COLO668 (cell line): ENCODE results near the gene ARL4A.

Experiments used
- DNase-seq: peaks from one replicate; lab custom pipeline; 2025; ENCODE audit not compliant: unreplicated experiment; lab: John Stamatoyannopoulos, UW

ARL4A gene

GRCh38 chr7:12699299-12699698 is 11.9 kb downstream of the ARL4A start:
- DNase-seq: no peak

GRCh38 chr7:12701433-12701832 is 14.0 kb downstream of the ARL4A start:
- DNase-seq: no peak

GRCh38 chr7:12703881-12704280 is 16.4 kb downstream of the ARL4A start:
- no peak for DNase-seq

DNA sequence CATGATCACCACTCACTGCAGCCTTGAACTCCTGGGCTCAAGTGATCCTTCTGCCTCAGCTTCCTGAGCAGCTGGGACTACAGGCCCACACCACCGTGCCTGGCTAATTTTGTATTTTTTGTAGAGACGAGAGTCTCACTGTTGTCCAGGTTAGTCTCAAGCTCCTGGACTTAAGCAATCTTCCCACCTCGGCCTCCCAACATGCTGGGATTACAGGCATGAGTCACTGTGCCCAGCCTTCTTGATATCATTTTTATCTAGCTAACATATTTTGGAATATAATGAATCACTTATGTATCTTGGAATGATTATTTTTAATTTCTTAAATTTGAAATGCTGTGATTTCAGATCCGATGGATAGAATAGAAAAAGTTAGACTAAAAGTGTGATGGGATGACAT is 18.4 kb downstream of the ARL4A start:
- no peak for DNase-seq

- peak; percentile 64 for DNase-seq
Measured at GRCh38 chr7:12706900-12707536, 19.6 kb downstream of the ARL4A start.

DNA sequence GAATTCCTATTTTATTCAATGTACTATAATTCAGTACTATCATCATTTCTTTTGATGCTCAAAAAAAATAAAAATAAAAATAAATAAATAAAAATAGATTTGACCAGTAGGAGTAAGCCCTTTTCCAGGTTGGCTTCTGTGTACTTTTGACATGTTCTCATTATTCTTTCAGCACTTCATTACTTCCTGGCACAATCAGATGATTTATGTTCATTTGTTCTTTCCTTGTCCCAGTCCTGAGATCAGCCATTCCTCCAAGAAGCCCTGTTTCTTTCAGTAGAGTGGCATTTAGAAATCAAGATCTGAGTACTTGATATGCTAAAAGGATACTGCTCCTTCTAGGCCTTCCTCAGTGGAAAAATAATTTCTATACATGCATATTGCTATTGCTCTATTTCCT is 20.9 kb downstream of the ARL4A start:
- no peak for DNase-seq

GRCh38 chr7:12709726-12710502 is 22.5 kb downstream of the ARL4A start:
- DNase-seq: no peak

DNA sequence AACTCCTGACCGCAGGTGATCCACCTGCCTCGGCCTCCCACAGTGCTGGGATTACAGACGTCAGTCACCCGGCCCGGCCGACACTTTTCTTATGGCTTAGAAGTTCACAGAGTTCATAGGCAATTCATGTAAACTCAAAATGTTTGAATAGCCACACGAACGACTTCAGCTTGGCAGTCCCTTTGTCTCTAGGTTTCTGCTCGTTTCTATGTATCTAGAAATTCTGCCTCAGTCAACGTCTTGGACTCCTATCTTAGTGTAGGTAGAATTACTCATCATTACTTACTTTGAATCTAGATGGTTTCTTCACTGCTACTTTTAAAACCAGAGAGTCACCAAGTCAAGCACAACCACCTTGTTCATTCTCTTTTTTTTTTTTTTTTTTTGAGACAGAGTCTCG is 23.7 kb downstream of the ARL4A start:
- DNase-seq: no peak

DNA sequence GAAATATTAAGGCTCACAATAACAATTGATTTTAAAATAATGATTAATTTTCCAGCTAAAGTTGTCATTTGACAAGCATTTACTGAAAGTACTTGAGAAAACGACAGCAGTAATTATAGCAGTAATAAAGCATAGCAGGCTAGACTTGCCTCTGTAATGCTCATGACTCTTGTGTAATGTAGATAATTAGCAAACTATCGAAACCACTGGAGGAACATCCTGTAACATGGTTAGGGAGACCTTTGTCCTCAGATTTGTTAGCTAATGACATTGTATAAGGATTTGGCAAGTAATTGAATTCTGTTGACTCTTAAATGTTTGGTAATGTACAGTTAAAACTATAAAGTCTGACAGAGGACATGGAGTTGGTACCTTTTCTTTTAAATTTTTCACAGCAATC is 24.8 kb downstream of the ARL4A start:
- no peak for DNase-seq

GRCh38 chr7:12713625-12714378 is 26.4 kb downstream of the ARL4A start:
- DNase-seq: no peak

- no peak for DNase-seq
Measured at GRCh38 chr7:12714379-12714737, 26.9 kb downstream of the ARL4A start.

- peak; percentile 80 for DNase-seq
Measured at GRCh38 chr7:12715372-12716133, 28.1 kb downstream of the ARL4A start.

DNA sequence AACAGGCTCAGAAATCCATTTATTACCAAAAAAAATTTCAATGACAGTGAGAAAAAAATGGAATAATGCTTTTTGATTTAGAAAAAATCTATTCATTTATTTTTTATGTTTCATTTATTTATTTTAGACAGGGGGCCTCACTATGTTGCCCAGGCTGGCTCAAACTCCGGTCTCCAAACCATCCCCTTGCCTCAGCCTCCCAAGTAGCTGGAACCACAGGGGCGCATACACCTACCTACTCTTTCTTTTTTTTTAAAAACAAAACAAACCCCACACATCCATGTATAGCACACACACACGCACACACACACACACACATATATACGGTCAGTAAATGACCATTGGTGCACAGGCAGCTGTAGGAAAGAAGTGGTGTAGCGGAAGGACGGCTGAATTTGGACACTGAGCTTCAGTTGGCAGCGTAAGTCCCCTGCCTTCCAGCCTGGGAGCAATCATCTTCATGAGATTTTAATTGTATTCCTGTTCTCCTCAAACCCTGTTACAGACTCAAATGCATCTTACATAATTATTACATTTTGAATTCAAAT is 28.8 kb downstream of the ARL4A start:
- no peak for DNase-seq

DNA sequence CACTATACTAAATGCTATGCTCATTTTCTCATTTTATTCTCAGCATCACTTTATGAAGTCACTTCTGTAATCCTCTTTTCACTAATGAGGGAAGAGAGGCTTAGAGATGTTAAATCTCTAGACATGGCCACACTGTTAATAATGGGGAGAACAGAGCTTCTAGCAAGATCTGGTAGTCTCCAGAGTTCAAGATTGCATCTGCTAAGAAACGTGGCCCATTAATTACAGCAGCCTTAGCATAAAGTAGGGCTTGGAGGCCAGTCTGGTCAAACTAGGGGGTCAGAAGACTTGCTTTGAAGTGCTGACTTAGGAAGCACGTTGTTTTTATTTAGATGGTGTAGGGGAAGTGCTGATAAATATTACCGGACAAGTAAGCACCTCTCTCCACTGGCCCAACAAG is 29.3 kb downstream of the ARL4A start:
- DNase-seq: no peak

DNA sequence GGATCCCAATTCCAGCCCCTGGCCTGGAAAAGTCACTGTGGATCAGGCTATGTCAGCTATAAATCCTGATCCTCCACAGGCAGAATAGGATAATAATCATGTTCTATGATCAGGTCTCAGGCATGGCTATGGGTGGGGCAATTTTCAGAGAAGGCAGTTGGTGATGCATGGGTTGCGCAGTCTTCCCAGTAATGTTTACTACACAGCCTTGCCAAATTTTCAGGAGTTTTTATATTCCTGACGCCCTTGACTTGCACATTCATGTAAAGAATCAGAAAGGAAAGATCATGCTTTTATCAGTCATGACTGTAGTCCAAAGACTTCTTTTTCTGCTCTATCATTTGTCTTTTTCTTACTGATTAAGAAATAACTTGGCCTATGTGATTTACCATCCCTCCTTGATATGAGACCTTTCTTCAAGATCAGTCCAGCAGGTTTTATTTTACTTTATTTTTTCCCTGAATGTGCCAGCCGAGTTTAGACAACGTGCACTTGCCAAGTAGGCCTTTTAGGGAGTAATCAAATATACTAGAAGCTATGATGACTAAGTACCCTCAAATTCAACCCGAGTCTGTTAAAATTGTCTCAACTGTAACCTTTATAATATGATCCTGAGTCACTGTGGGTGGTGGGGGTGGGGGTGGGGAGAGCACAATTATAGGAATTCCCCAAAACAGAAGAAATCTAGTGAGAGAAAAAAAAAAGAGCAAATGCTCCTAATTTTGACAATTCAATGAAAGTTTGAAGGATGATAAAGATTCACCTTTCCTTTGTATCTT is 31.9 kb downstream of the ARL4A start:
- no peak for DNase-seq

DNA sequence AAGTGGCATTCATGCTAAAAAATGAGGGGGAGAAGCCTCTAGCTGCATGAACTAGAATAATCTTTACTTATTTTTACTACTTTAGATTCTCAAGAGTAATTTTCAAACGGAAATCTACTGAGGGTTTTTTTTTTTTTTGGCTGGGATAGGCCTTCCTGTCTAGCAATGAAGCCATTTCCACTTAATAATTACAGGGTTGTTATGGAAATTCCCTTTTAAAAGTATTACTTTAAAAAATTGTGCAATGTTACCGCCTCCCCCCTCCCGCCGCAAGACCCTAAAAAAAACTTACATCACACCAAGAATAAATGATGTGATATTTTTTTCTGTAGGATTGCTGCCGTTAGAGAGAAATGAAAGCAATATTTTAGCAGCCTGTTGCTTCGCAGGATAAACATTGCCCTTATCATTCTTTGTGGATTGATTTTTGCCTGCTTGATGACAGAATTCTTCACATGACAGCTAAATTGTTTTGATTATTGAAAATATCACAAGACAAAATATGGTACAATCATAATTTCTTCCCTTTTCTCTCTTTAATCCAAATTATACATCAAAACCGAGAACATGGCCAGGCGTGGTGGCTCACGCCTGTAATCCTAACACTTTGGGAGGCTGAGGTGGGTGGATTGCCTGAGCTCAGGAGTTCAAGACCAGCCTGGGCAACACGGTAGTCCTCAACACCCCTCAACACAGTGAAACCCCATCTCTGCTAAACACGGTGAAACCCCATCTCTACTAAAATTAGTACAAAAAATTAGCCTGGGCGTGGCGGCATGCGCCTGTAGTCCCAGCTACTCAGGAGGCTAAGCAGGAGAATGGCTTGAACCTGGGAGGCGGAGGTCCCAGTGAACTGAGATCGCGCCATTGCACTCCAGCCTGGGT is 32.8 kb downstream of the ARL4A start:
- DNase-seq: no peak

DNA sequence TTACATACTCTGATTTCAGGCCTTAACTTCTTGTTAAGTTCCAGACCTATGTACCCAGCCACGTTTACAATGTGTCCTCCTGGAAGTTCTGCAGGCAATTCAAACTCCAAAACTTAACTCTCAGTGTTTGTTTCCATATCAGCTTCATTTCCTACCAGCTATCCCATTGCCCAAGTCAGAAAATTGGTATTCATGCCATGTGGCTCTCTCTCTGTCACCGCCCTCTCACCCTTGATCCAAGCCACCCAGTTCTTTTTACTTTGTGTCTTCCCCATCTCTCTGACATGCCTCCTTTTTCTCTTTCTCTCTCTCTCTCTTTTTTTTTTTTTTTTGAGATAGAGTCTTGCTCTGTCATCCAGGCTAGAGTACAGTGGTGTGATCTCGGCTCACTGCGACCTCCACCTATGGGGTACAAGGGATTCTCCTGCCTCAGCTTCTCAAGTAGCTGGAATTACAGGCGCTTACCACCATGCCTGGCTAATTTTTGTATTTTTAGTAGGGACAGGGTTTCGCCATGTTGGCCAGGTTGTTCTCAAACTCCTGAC is 33.9 kb downstream of the ARL4A start:
- no peak for DNase-seq

- no peak for DNase-seq
Measured at GRCh38 chr7:12722136-12722535, 34.7 kb downstream of the ARL4A start.
